Osteoblast (primary cell): ENCODE measurements around the gene LGMN. TPM values are rescaled to one million over a fixed set of nuclear protein-coding genes. Genes with fewer than 3 reads are reported as not detected.

Source experiments
- DNase-seq: peaks from one replicate; pipeline ENCODE4 v3.0.0; 2011; ENCODE audit warnings: low spot score, mixed read lengths; ENCODE audit not compliant: insufficient read length; ENCODE audit errors: missing footprints
- H2AFZ ChIP-seq: 2 replicates; pipeline ENCODE4 v1.6.0; 2011; ENCODE audit warnings: mild to moderate bottlenecking, low read length
- H3K27ac ChIP-seq: 2 replicates; pipeline ENCODE4 v1.5.1; 2011; ENCODE audit warnings: mild to moderate bottlenecking, low read depth, low read length, moderate library complexity
- H3K27me3 ChIP-seq: 2 replicates; pipeline ENCODE4 v1.6.0; 2012; ENCODE audit warnings: mild to moderate bottlenecking, control low read depth, inconsistent platforms, low read length, moderate library complexity; ENCODE audit not compliant: insufficient read depth
- H3K36me3 ChIP-seq: 2 replicates; pipeline ENCODE4 v1.5.1; 2011; ENCODE audit warnings: mild to moderate bottlenecking, low read length, control low read depth, moderate library complexity; ENCODE audit not compliant: insufficient read depth
- H3K4me1 ChIP-seq: 2 replicates; pipeline ENCODE4 v1.5.1; 2011; ENCODE audit warnings: mild to moderate bottlenecking, low read length, control low read depth, moderate library complexity; ENCODE audit not compliant: insufficient read depth
- H3K4me2 ChIP-seq: 2 replicates; pipeline ENCODE4 v1.6.0; 2011; ENCODE audit warnings: mild to moderate bottlenecking, low read length; ENCODE audit not compliant: insufficient read depth
- H3K4me3 ChIP-seq: fragments of 200-600 bp; sonication (generic); 3 replicates; pipeline ENCODE4 v1.5.1; 2012; ENCODE audit warnings: mild to moderate bottlenecking, low read length, inconsistent platforms; ENCODE audit not compliant: insufficient read depth
- H3K79me2 ChIP-seq: 2 replicates; pipeline ENCODE4 v1.6.0; 2012; ENCODE audit warnings: mild to moderate bottlenecking, low read length, control low read depth, inconsistent platforms; ENCODE audit not compliant: insufficient read depth
- H3K9me3 ChIP-seq: 2 replicates; pipeline ENCODE4 v1.5.1; 2011; ENCODE audit warnings: low read depth, low read length, control low read depth
- H4K20me1 ChIP-seq: 2 replicates; pipeline ENCODE4 v1.6.0; 2012; ENCODE audit warnings: mild to moderate bottlenecking, low read length, control low read depth; ENCODE audit not compliant: insufficient read depth
- total RNA-seq: library from RNA; depleted of rRNA; stranded (reverse); fragments of >200 nt; gene quantifications from 2 replicates; pipeline ENCODE4 v1.2.3, GENCODE V29; 2012
- TF ChIP-seq, protein P1 (sequence below): IDR thresholded peaks from 2 replicates; pipeline ENCODE4 v1.5.1; 2011; ENCODE audit warnings: mild to moderate bottlenecking, low read depth, low read length, moderate library complexity; ENCODE audit errors: extremely low read depth

Gene LGMN
- total RNA-seq, 1 donor: 89.4 TPM

DNA sequence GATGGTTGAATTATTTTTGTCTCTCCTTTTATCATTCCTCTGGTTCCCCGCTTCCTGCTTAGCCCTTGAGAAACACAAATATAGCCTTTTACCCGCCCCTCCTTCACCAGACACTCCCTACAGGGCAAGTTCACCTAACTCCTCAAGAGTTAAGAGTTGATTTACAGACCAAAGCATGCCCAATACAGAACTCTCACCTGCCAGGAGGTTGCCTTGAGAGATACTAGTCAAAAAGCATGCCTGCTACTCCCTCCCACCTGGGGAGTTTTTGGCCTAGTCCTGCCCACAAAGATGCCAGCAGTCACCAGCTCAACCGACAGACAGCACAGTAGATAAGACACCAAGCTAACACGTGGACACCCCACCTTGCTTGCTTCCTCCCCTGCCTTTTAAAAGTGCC is 11.2 kb downstream of the LGMN start:
- H3K9me3 ChIP-seq: no peaks in the 10 kb centered on the region
- TF ChIP-seq, protein P1, sequence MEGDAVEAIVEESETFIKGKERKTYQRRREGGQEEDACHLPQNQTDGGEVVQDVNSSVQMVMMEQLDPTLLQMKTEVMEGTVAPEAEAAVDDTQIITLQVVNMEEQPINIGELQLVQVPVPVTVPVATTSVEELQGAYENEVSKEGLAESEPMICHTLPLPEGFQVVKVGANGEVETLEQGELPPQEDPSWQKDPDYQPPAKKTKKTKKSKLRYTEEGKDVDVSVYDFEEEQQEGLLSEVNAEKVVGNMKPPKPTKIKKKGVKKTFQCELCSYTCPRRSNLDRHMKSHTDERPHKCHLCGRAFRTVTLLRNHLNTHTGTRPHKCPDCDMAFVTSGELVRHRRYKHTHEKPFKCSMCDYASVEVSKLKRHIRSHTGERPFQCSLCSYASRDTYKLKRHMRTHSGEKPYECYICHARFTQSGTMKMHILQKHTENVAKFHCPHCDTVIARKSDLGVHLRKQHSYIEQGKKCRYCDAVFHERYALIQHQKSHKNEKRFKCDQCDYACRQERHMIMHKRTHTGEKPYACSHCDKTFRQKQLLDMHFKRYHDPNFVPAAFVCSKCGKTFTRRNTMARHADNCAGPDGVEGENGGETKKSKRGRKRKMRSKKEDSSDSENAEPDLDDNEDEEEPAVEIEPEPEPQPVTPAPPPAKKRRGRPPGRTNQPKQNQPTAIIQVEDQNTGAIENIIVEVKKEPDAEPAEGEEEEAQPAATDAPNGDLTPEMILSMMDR: no peak
- peaks cover 12% of the 10 kb centered on the region for H3K27me3 ChIP-seq
- H2AFZ ChIP-seq: no peak overlapping the region
- no peaks in the 10 kb centered on the region for H3K4me1 ChIP-seq
- no peaks in the 10 kb centered on the region for H3K36me3 ChIP-seq
- peaks cover 26% of the 10 kb centered on the region for H4K20me1 ChIP-seq
- no peak overlapping the region for H3K4me3 ChIP-seq
- H3K27ac ChIP-seq: no peak overlapping the region
- no peak for DNase-seq
- no peak overlapping the region for H3K4me2 ChIP-seq
- H3K79me2 ChIP-seq: no peaks in the 10 kb centered on the region

DNA sequence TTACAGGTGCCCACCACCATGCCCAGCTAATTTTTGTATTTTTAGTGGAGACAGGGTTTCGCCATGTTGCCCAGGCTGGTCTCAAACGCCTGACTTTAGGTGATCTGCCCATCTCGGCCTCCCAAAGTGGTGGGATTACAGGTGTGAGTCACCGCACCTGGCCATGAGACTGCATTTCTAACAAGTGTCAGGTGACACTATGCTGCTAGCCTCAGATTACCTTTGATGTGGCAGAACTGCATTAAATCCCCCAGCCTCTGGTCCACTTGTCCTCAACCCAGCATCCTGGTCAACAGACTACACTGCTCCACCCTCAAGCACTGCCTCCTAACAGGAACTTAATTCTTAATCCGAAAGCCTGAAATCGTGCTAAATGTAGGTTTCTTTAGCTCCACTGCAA is 13.1 kb downstream of the LGMN start:
- Histone ChIP-seq H3K27me3 (peaks cover 17% of the 10 kb centered on the region), H3K4me2 (no peak overlapping the region), H3K27ac (no peak overlapping the region), H3K36me3 (no peaks in the 10 kb centered on the region), H3K4me1 (peaks cover 1% of the 10 kb centered on the region), H3K9me3 (no peaks in the 10 kb centered on the region), H2AFZ (no peak overlapping the region), H3K79me2 (no peaks in the 10 kb centered on the region), H3K4me3 (no peak overlapping the region), H4K20me1 (peaks cover 26% of the 10 kb centered on the region)
- TF ChIP-seq, protein P1: no peak
- DNase-seq: no peak

DNA sequence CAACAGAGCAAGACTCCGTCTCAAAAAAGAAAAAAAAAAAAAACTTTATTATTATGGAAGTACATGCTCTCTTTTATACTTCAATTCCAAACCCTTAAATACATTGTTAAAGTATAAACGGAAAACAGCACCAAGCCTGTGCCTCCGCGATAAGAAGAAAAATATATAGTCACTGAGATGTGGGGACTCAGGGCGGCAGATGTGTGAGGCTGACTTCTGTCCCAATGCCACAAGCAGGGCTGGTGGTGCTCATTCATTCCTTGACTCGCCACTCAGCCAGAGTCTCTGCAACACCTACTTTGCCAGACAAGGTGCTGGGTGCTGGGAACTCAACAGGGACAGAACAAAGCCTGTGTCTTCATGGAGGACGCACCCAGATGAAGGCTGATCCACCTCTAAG is 13.8 kb downstream of the LGMN start:
- TF ChIP-seq, protein P1: no peak
- Histone ChIP-seq H4K20me1 (peaks cover 26% of the 10 kb centered on the region), H3K9me3 (no peaks in the 10 kb centered on the region), H3K4me1 (peaks cover 8% of the 10 kb centered on the region), H3K27ac (no peak overlapping the region), H3K4me2 (no peak overlapping the region), H2AFZ (no peak overlapping the region), H3K27me3 (peaks cover 17% of the 10 kb centered on the region), H3K79me2 (no peaks in the 10 kb centered on the region), H3K4me3 (no peak overlapping the region), H3K36me3 (no peaks in the 10 kb centered on the region)
- DNase-seq: no peak

DNA sequence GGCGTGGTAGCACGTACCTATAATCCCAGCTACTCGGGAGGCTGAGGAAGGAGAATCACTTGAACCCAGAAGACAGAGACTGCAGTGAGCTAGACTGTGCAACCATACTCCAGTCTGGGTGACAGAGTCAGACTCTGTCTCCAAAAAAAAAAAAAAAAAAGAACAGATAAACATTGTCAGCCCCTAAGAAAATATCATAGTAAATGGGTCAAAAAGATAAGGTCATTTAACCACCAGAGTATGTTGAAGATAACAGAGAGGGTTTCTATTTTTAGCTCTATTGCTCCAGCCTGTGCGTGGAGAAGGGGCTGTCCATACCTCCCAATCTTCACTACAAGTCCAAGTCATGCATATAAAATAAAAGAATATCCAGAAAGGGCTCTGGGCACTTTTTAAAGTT is 15.4 kb downstream of the LGMN start:
- Histone ChIP-seq H3K27ac (no peak overlapping the region), H3K27me3 (peaks cover 17% of the 10 kb centered on the region), H3K4me1 (peaks cover 15% of the 10 kb centered on the region), H3K4me2 (no peak overlapping the region), H3K79me2 (no peaks in the 10 kb centered on the region), H3K36me3 (no peaks in the 10 kb centered on the region), H3K4me3 (no peak overlapping the region), H3K9me3 (no peaks in the 10 kb centered on the region), H2AFZ (no peak overlapping the region), H4K20me1 (peaks cover 19% of the 10 kb centered on the region)
- TF ChIP-seq, protein P1: no peak
- no peak for DNase-seq
